Tibial artery (tissue), 4 donors: ENCODE measurements around the gene GGT1.

ENCODE experiments used
- DNase-seq, 2 donors: peaks; one replicate each; pipeline ENCODE4 v3.0.0-alpha.2; 2019
- H3K27ac ChIP-seq, 2 donors: fragments of 200-600 bp; sonication (generic) in 1 of 2; 1 replicate in 1 of 2; 2 replicates in 1 of 2; pipeline ENCODE4 v1.5.1; 2018 to 2019; ENCODE audit warnings: mild to moderate bottlenecking in 1 of 2
- H3K27me3 ChIP-seq, 2 donors: fragments of 200-600 bp; sonication (generic) in 1 of 2; one replicate each; pipeline versions ENCODE4 v1.5.1 to v1.6.0; 2016 to 2019
- H3K36me3 ChIP-seq, 3 donors: fragments of 200-600 bp; sonication (generic) in 2 of 3; one replicate each; pipeline ENCODE4 v1.5.1; 2016 to 2019; ENCODE audit warnings: mild to moderate bottlenecking in 2 of 3
- H3K4me1 ChIP-seq, 4 donors: fragments of 200-600 bp; sonication (generic) in 2 of 4; 1 replicate in 3 of 4; 2 replicates in 1 of 4; pipeline ENCODE4 v1.5.1; 2016 to 2019
- H3K4me3 ChIP-seq, 2 donors: fragments of 200-600 bp; sonication (generic) in 1 of 2; 1 replicate in 1 of 2; 2 replicates in 1 of 2; pipeline ENCODE4 v1.5.1; 2018 to 2019; ENCODE audit warnings: mild to moderate bottlenecking in 2 of 2
- H3K9me3 ChIP-seq, 3 donors: fragments of 200-600 bp; sonication (generic) in 1 of 3; one replicate each; pipeline ENCODE4 v1.5.1; 2016 to 2019
- CTCF ChIP-seq, 2 experiments: fragments of 200-600 bp in 1 of 2; fragments of 450-650 bp in 1 of 2; IDR thresholded peaks; one replicate each; pipeline ENCODE4 v1.5.1; 2017 to 2019; ENCODE audit warnings: antibody characterized with exemption in 2 of 2, mild to moderate bottlenecking in 1 of 2, moderate library complexity in 1 of 2
- intact Hi-C: fragments of 100-400 bp; cut with DNase I; formaldehyde crosslinking; loops from one replicate; pipeline ENCODE4 v1.15.0; 2023; ENCODE audit warnings: low total_unique reads

Gene GGT1

GRCh38 chr22:24585927-24586546 is 17.0 kb upstream of the GGT1 start:
- intact Hi-C loops, result no loop called here
- Histone ChIP-seq H3K4me1 (peaks cover 0 to 36% (median 10%) of the 10 kb centered on the region in 4 donors), H3K4me3 (no peak overlapping the region), H3K27ac (no peak overlapping the region), H3K36me3 (peaks cover 0 to 48% (median 24%) of the 10 kb centered on the region in 3 donors), H3K9me3 (no peaks in the 10 kb centered on the region), H3K27me3 (no peaks in the 10 kb centered on the region)
- no peak for TF ChIP-seq CTCF (IDR thresholded peaks at IDR 0.05)
- DNase-seq, result no peak

- DNase-seq, result no peak
- Histone ChIP-seq H3K9me3 (no peaks in the 10 kb centered on the region), H3K27ac (no peak overlapping the region), H3K36me3 (peaks cover 0 to 48% (median 24%) of the 10 kb centered on the region in 3 donors), H3K27me3 (no peaks in the 10 kb centered on the region), H3K4me3 (no peak overlapping the region), H3K4me1 (peaks cover 0 to 44% (median 14%) of the 10 kb centered on the region in 4 donors)
- intact Hi-C loops, result no loop called here
- TF ChIP-seq CTCF (IDR thresholded peaks at IDR 0.05), result no peak
These were observed 15.7 kb upstream of the GGT1 start for GRCh38 chr22:24587251-24587650.

GRCh38 chr22:24587948-24588347 is 15.0 kb upstream of the GGT1 start:
- peaks cover 0 to 46% (median 15%) of the 10 kb centered on the region in 4 donors for H3K4me1 ChIP-seq
- no peak overlapping the region for H3K4me3 ChIP-seq
- intact Hi-C loops, result no loop called here

GRCh38 chr22:24588381-24588756 is 14.6 kb upstream of the GGT1 start:
- no peak overlapping the region for H3K4me3 ChIP-seq
- H3K27ac ChIP-seq, result no peak overlapping the region
- no peaks in the 10 kb centered on the region for H3K9me3 ChIP-seq
- no peaks in the 10 kb centered on the region for H3K27me3 ChIP-seq
- intact Hi-C loops, result no loop called here
- no peak for TF ChIP-seq CTCF (IDR thresholded peaks at IDR 0.05)
- no peak for DNase-seq
- H3K4me1 ChIP-seq, result peaks cover 0 to 46% (median 17%) of the 10 kb centered on the region in 4 donors
- peaks cover 0 to 48% (median 24%) of the 10 kb centered on the region in 3 donors for H3K36me3 ChIP-seq

More at GRCh38 chr22:24587948-24588347, 15.0 kb upstream of the GGT1 start:
- TF ChIP-seq CTCF (IDR thresholded peaks at IDR 0.05), result no peak
- DNase-seq, result no peak
- Histone ChIP-seq H3K36me3 (peaks cover 0 to 48% (median 24%) of the 10 kb centered on the region in 3 donors), H3K27ac (no peak overlapping the region), H3K9me3 (no peaks in the 10 kb centered on the region), H3K27me3 (no peaks in the 10 kb centered on the region)

- no peaks in the 10 kb centered on the region for H3K9me3 ChIP-seq
- H3K4me1 ChIP-seq, result peaks cover 0 to 46% (median 14%) of the 10 kb centered on the region in 4 donors
- TF ChIP-seq CTCF (IDR thresholded peaks at IDR 0.05), result no peak
- H3K36me3 ChIP-seq, result peaks cover 0 to 48% (median 24%) of the 10 kb centered on the region in 3 donors
- DNase-seq, result no peak
- H3K27me3 ChIP-seq, result no peaks in the 10 kb centered on the region
- no peak overlapping the region for H3K4me3 ChIP-seq
- intact Hi-C loops, result no loop called here
- no peak overlapping the region for H3K27ac ChIP-seq
These were observed 14.1 kb upstream of the GGT1 start for GRCh38 chr22:24588757-24589481.
